Epithelial cell of proximal tubule (primary cell): ENCODE measurements around the gene NKAIN2. TPM values are rescaled to one million over a fixed set of nuclear protein-coding genes. Genes with fewer than 3 reads are reported as not detected.

Source experiments
- DNase-seq: peaks from one replicate; pipeline ENCODE4 v3.0.0-alpha.2; 2011; ENCODE audit warnings: low read depth
- H3K4me3 ChIP-seq: 2 replicates; pipeline ENCODE4 v1.5.1; 2011; ENCODE audit warnings: low read depth, mild to moderate bottlenecking, low read length
- total RNA-seq: library from RNA; depleted of rRNA; stranded (reverse); fragments of >200 nt; gene quantifications from 2 replicates; pipeline ENCODE4 v1.2.3, GENCODE V29; 2015
- TF ChIP-seq, protein P1 (sequence below): conservative IDR thresholded peaks from 2 replicates; pipeline ENCODE4 v1.5.1; 2012; ENCODE audit warnings: low read depth, mild to moderate bottlenecking, low read length

The NKAIN2 gene
- total RNA-seq, 1 donor from 2014 or later, result under 0.01 TPM

DNA sequence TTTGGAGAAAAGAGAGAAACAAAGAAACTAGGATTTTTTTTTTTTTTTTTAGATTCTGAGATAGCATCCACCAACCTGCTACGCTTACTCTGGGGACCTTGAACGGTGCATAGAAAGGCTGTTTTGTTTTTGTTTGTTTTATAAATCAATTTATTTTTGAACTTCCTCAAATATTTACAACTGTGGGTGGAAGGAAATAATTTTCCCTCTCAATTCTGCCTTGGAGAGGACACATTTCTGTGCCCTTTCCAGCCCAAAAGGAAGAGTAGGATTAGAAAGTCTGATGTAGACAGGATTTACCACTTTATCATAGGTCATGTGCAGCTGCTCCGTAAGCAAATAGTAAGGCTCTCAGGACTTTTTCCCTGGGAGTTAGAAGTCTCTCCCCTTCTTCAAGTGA, 190.5 kb downstream of the NKAIN2 start:
- H3K4me3 ChIP-seq, result no peak overlapping the region
- DNase-seq, result no peak
- TF ChIP-seq, protein P1, sequence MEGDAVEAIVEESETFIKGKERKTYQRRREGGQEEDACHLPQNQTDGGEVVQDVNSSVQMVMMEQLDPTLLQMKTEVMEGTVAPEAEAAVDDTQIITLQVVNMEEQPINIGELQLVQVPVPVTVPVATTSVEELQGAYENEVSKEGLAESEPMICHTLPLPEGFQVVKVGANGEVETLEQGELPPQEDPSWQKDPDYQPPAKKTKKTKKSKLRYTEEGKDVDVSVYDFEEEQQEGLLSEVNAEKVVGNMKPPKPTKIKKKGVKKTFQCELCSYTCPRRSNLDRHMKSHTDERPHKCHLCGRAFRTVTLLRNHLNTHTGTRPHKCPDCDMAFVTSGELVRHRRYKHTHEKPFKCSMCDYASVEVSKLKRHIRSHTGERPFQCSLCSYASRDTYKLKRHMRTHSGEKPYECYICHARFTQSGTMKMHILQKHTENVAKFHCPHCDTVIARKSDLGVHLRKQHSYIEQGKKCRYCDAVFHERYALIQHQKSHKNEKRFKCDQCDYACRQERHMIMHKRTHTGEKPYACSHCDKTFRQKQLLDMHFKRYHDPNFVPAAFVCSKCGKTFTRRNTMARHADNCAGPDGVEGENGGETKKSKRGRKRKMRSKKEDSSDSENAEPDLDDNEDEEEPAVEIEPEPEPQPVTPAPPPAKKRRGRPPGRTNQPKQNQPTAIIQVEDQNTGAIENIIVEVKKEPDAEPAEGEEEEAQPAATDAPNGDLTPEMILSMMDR, result no peak

DNA sequence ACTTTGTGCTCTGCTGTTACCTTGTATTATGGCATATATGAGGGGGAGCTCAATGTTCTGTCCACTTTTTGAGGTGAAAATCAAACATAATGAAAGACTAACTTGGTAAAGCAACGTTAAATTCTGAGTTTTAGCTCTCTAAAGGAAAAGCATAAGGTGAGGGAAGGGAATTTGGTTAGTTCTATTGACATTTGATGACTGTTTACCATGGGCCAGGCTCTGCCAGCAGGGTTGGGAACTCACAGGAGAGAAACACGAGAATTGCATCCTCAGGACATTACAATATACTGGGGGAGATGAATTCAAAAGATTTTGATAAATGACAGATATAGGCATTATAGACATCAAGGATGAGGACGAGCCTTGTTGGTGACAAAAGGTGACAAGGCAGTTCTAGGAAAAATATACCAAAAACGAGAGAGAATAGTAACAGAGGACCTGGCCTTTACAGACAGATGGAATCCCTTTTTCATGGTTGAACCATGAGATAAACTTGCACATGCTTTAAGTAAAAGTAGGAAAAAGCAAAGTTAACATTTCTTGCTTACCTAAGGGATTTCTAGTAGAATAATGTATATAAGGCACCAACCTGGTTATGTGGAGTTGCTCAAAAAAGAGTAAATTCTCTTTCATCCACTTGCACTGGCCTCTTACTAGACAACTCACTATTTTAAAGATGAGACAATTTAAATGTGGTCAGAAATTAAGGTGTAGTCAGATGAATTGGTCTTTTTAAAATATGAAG, 191.4 kb downstream of the NKAIN2 start:
- TF ChIP-seq, protein P1, result no peak
- DNase-seq, result no peak
- H3K4me3 ChIP-seq, result no peak overlapping the region

DNA sequence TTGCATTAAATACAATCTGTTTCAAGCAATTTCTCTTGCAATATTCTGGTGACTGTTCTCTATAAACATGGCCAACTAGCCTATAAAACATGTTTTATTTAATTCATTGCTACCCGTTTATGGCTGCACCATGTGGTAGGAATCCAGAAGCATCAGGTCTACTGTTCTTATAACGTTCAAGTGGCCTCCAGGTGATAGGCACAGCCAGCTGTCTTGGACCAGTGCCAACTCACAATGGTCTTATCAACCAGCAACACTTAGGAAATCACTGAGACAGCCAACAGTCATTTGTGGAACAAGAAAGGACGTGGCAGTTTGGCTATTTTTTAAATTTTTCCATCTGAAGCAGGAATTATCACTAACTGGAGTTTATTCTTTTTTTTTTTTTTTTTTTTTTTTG, 193.6 kb downstream of the NKAIN2 start:
- no peak for DNase-seq
- TF ChIP-seq, protein P1, result no peak
- no peak overlapping the region for H3K4me3 ChIP-seq

DNA sequence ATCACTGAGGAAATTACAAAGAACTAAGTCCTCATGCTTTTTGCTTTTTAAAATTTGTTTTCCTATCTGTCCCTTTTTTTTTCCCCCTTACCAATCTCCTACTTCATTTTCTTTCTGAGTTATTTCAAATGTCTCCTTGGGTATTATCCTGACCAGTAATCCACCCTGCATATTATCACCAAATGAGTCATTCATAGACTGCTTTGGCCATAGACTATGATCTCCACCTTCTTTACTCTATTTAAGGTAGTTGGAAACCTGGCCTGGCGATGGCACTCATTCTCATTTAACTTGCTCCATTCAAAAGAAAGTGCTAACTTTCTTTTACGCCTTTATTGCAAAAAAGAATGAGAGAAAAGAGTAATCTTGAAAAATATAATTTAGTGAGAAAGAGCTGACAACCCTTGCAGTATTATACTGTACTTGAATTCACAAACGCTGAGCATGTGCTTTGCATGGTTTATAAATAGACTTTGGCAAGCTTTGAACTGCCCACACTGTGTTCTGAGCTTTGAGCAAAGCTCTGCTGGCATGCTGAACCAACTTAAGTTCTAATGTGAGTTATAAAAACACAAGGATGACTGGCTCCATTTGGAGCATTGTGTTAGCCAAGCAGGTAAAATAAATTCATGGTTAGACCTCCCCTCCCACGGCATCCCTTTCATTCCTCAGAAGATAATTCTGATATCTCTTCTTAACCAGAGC, 198.9 kb downstream of the NKAIN2 start:
- TF ChIP-seq, protein P1, result no peak
- DNase-seq, result no peak
- no peak overlapping the region for H3K4me3 ChIP-seq

DNA sequence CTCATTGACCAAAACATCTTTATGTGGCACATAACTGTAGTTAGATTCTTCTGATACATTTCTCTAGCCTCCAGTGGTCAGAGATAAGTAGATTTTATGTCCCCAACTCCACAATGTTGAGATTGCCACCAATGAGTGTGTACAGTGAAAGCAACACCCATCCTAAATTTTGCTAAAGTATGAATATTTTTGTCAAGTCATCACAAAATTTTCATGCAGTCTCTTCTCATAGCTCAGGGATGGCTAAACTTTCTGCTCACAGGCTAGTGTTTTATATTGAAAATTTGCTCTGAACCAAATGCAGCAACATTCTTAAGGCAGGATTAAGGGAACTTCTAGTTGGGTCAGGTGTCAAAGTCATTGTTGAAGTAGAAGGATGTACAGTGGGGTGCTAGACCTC, 203.6 kb downstream of the NKAIN2 start:
- no peak for DNase-seq
- H3K4me3 ChIP-seq, result no peak overlapping the region
- TF ChIP-seq, protein P1, result no peak

DNA sequence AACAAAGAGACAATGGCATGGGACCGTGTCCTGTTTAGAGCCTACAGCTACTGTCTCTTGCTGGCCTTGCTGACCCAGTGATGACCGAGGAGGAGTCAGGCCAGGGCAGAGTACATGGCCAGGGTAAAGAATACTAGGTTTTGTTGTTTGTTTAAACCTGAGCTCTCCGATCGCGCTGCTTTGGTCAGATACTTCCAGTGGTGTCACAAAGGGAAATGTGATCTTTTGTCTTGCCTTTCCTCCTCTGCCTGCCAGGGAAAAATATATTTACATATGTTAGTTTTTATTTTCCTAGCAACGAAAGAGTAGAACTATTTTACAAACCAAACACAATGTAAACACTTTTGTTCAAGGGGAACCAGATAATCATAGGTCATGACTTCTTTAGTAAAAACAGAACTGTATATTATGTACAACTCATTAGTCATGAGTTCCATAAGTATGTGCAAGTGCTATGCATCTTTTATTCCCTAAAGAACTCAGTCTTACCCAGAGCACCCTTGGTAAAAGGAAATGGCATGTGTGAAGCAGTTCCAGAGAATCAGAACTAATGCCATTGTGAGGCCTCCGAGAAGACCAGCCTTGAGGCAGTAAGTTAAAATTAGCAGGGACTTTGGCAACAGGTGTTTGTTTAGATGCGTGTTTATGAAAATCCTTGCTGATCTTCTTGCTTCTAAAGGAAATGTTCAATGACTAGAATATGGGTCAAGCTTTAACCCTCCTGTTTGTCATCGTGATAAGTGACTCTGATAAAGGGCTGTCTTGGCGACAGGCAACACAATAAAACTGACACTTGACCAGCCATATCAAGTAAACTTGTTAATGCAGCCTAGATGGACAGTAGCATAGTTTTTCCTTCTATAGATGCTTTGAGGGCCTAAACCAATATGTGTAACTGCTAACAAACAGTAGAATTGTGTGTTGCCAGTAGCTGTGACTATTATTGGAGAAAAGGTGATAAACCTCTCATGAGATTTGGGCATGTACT, 204.6 kb downstream of the NKAIN2 start:
- no peak overlapping the region for H3K4me3 ChIP-seq
- TF ChIP-seq, protein P1, result no peak
- DNase-seq, result no peak
